Uterus (tissue), 2 donors: Measurements from ENCODE around the gene FGG.

ENCODE experiments used
- POLR2A ChIP-seq, 2 donors: fragments of 450-650 bp; IDR thresholded peaks; one replicate each; pipeline ENCODE4 v1.6.1; 2016; ENCODE audit warnings: antibody characterized with exemption in 2 of 2, mild to moderate bottlenecking in 1 of 2, moderate library complexity in 1 of 2
- TF ChIP-seq, protein P1 (sequence below), 4 experiments: fragments of 200-600 bp in 2 of 4; fragments of 450-650 bp in 2 of 4; sonication (generic) in 2 of 4; IDR thresholded peaks; one replicate each; pipeline ENCODE4 v1.5.1; 2016 to 2019; ENCODE audit warnings: antibody characterized with exemption in 4 of 4, mild to moderate bottlenecking in 2 of 4, moderate library complexity in 1 of 4

DNA sequence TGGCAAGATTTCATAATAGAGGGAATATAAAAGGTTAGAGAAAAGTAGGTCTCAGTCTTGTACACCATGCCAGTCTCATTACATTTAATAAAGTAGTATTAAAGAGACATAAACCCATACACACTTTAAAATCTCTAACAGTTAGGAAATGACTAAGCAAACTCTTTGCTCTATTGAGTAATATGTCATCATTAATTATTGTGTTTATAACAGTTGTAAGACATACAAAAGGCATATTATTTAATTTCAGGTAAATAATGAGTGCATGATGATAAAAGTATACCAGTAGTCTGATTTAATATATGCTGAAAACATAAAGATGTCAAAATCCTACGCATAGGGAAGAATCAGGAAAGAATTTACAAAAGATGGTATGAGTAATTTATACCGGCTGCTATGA lies 31.0 kb upstream of the FGG start:
- TF ChIP-seq, protein P1, sequence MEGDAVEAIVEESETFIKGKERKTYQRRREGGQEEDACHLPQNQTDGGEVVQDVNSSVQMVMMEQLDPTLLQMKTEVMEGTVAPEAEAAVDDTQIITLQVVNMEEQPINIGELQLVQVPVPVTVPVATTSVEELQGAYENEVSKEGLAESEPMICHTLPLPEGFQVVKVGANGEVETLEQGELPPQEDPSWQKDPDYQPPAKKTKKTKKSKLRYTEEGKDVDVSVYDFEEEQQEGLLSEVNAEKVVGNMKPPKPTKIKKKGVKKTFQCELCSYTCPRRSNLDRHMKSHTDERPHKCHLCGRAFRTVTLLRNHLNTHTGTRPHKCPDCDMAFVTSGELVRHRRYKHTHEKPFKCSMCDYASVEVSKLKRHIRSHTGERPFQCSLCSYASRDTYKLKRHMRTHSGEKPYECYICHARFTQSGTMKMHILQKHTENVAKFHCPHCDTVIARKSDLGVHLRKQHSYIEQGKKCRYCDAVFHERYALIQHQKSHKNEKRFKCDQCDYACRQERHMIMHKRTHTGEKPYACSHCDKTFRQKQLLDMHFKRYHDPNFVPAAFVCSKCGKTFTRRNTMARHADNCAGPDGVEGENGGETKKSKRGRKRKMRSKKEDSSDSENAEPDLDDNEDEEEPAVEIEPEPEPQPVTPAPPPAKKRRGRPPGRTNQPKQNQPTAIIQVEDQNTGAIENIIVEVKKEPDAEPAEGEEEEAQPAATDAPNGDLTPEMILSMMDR (IDR thresholded peaks at IDR 0.05): no peak
- TF ChIP-seq POLR2A (IDR thresholded peaks at IDR 0.05): no peak
